ENCODE data around the gene FAM120AOS. TPM values are rescaled to one million over a fixed set of nuclear protein-coding genes. Genes with fewer than 3 reads are reported as not detected.

FAM120AOS gene
- total and polyA plus RNA-seq, 2 donors from 2014 or later = 38.7 to 53.2 TPM

DNA sequence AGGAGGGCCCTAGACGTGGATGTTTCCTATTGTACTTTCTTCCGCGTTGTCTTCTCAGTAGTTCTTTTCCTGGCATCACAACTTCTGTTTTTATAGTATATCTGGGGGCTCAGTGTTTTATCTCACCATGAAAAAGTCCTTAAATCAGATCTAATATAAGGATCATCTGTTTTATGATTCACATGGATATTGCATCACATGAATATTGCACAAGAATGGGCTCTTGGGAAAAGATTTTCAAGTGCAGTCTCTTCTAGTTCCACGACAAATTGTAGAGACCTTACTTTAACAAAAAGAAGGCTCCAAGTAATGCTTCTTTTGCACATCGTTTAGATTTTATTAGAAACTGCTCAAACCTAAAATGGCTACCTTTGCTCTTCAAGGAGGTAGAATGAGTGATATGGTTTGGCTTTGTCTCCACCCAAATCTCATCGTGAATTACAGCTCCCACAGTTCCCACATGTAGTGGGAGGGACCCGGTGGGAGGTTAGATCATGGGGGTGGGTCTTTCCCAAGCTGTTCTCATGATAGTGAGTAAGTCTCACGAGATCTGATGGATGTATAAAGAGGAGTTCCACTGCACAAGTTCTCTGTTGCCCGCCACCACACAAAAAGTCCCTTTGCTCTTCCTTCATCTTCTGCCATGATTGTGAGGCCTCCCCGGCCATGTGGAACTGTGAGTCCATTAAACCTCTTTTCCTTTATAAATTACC, 55.6 kb downstream of the FAM120AOS start:
- intact Hi-C loops (cut with DNase I) = no loop called here
- H3K27ac ChIP-seq (ENCODE audit: low read depth in 2 of 2, low read length in 2 of 2) = no peak overlapping the region
- H3K9ac ChIP-seq (ENCODE audit: low read length in 3 of 3) = no peak overlapping the region

More for the DNA sequence above, 55.6 kb downstream of the FAM120AOS start:
- no peaks in the 10 kb centered on the region for H3K27me3 ChIP-seq (ENCODE audit: control insufficient read depth, insufficient read depth, low read length)
- DNase-seq (no peak), FAIRE-seq (no peak)
- H3K9me3 ChIP-seq (ENCODE audit: control insufficient read depth in 2 of 3, insufficient read depth in 1 of 3, low read length in 3 of 3) = no peaks in the 10 kb centered on the region
- H3K36me3 ChIP-seq (ENCODE audit: control insufficient read depth in 2 of 3, insufficient read depth in 3 of 3, low read length in 3 of 3) = no peaks in the 10 kb centered on the region
- TF ChIP-seq, protein P1, sequence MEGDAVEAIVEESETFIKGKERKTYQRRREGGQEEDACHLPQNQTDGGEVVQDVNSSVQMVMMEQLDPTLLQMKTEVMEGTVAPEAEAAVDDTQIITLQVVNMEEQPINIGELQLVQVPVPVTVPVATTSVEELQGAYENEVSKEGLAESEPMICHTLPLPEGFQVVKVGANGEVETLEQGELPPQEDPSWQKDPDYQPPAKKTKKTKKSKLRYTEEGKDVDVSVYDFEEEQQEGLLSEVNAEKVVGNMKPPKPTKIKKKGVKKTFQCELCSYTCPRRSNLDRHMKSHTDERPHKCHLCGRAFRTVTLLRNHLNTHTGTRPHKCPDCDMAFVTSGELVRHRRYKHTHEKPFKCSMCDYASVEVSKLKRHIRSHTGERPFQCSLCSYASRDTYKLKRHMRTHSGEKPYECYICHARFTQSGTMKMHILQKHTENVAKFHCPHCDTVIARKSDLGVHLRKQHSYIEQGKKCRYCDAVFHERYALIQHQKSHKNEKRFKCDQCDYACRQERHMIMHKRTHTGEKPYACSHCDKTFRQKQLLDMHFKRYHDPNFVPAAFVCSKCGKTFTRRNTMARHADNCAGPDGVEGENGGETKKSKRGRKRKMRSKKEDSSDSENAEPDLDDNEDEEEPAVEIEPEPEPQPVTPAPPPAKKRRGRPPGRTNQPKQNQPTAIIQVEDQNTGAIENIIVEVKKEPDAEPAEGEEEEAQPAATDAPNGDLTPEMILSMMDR (IDR thresholded peaks at IDR 0.05; ENCODE audit: borderline replicate concordance, extremely low read depth, insufficient read depth) = no peak
- no peaks in the 10 kb centered on the region for H3K4me1 ChIP-seq (ENCODE audit: control insufficient read depth in 2 of 3, insufficient read depth in 2 of 3, low read depth in 1 of 3, low read length in 3 of 3)
- H3K4me3 ChIP-seq (ENCODE audit: low read length in 3 of 3) = no peak overlapping the region

Other genes starting within 250 kb of the FAM120AOS start
- gene FAM120A, start 1.9 kb downstream of the FAM120AOS start, total RNA-seq = 127 TPM
- 43.7 TPM for gene FAM120A, start 1.9 kb downstream of the FAM120AOS start, polyA plus RNA-seq (ENCODE audit: insufficient read depth, low read depth, low replicate concordance)
- 30.7 TPM for gene PHF2, start 123.0 kb upstream of the FAM120AOS start, total RNA-seq
- gene PHF2, start 123.0 kb upstream of the FAM120AOS start, polyA plus RNA-seq (ENCODE audit: insufficient read depth, low read depth, low replicate concordance) = 10.2 TPM